Measurements from ENCODE around the gene FRMD1. TPM values are rescaled to one million over a fixed set of nuclear protein-coding genes. Genes with fewer than 3 reads are reported as not detected.

Gene FRMD1
- polyA plus RNA-seq, 1 donor = 5.9 TPM

DNA sequence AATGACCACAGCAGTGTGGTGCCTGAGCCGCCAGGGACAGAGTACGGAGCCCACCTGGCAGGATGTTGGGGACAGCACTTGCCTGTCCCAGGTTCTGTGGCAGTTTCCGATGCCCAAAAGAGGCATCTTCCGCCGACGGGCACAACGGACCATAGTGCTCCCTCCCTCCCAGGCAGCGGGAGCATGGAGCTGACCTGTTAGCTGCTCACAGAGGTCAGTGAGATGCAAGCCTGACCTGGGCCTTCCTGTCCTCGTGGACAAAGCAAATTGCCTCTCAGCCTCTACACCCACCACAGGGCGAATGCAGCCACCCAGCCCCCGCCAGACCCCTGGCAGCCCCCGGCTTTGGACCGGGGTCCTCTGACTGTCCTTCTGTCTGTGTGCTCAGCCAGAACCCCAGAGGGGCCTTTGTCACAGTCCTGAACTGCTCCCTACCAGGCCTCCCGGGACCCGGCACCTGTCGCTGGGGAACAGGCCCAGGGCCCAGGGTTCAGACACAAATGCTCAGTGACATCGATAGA is 16.2 kb upstream of the FRMD1 start:
- Histone ChIP-seq H3K9me3 (ENCODE audit: control insufficient read depth, low read depth, low read length) (peaks cover 15% of the 10 kb centered on the region), H3K4me3 (ENCODE audit: low read length) (no peak overlapping the region), H3K27me3 (ENCODE audit: control insufficient read depth, insufficient read depth, low read length) (peaks cover 13% of the 10 kb centered on the region), H3K4me1 (ENCODE audit: control insufficient read depth, insufficient read depth, low read length) (peaks cover 12% of the 10 kb centered on the region), H3K36me3 (ENCODE audit: control insufficient read depth, insufficient read depth, low read length) (no peaks in the 10 kb centered on the region), H3K27ac (ENCODE audit: low read length) (no peak overlapping the region)
- WGBS (ENCODE audit: insufficient coverage, low lambda C conversion rate) = 100% methylated on average over 1 of the region's 17 CpGs
- DNase-seq = no peak

DNA sequence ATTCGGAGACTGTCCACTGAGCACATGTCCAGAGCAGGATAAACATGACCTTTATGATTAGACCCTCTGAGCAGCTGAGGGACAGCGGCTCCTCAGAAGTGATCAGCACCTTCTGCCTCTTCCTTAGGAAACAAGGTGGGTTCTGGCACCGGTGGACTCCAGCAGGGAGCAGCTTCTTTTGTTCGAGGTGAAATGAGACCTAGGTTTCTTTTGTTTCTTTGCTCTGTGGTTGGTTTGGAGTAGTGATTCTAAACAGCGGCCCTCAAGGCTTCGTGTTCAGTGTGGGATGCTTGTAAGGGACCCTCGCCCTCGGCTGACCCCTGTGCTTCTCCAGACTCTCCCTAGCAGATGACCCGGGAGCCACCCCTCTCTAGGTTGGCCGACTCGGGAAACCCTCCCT is 14.6 kb upstream of the FRMD1 start:
- no CpG with 5 or more reads among the region's 11 CpGs for WGBS (ENCODE audit: insufficient coverage, low lambda C conversion rate)
- no peak for DNase-seq
- H3K27ac ChIP-seq (ENCODE audit: low read length) = no peak overlapping the region

DNA sequence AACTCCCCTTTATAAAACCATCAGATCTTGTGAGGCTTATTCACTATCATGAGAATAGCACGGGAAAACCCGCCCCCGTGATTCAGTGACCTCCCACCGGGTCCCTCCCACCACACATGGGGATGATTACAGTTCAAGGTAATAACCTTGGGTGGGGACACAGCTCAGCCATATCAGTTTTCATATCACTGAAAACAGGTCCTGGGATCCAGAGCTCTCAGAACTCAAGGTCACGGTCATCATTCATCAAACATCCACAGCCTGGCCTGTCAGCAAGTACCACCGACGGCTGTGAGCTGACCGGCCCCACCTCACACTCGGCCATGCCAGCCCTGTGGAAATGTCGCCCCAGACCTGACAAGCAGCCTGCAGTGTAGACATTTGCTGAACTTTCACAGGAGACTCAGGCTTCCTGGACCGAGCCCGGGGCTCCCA is 14.1 kb upstream of the FRMD1 start:
- Histone ChIP-seq H3K4me1 (ENCODE audit: control insufficient read depth, insufficient read depth, low read length) (peaks cover 27% of the 10 kb centered on the region), H3K9me3 (ENCODE audit: control insufficient read depth, low read depth, low read length) (peaks cover 15% of the 10 kb centered on the region), H3K4me3 (ENCODE audit: low read length) (no peak overlapping the region), H3K36me3 (ENCODE audit: control insufficient read depth, insufficient read depth, low read length) (no peaks in the 10 kb centered on the region), H3K27me3 (ENCODE audit: control insufficient read depth, insufficient read depth, low read length) (no peaks in the 10 kb centered on the region), H3K27ac (ENCODE audit: low read length) (no peak overlapping the region)
- DNase-seq = peak; percentile 67 to 77
- WGBS (ENCODE audit: insufficient coverage, low lambda C conversion rate) = no CpG with 5 or more reads among the region's 12 CpGs

More for the DNA sequence above, 14.6 kb upstream of the FRMD1 start:
- no peaks in the 10 kb centered on the region for H3K36me3 ChIP-seq (ENCODE audit: control insufficient read depth, insufficient read depth, low read length)
- H3K4me1 ChIP-seq (ENCODE audit: control insufficient read depth, insufficient read depth, low read length) = peaks cover 23% of the 10 kb centered on the region
- H3K4me3 ChIP-seq (ENCODE audit: low read length) = no peak overlapping the region
- H3K9me3 ChIP-seq (ENCODE audit: control insufficient read depth, low read depth, low read length) = peaks cover 15% of the 10 kb centered on the region
- H3K27me3 ChIP-seq (ENCODE audit: control insufficient read depth, insufficient read depth, low read length) = no peaks in the 10 kb centered on the region

DNA sequence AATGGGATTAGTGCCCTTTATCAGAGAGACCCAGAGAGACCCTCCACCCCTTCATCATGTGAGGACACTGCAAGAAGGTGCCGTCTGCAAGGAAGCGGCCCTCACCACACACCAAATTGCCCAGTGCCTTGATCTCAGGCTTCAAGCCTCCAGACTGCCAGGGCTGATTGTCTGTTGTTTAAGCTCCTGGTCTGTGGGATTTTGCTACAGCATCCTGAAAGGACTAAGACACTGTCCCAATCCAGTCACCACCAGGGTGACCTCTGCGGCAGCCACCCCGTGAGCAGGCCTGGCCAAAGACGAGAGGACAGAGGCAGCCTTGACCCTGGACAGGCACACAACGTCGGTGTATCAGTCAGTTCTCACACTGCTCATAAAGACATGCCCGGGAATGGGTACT is 13.5 kb upstream of the FRMD1 start:
- peaks cover 15% of the 10 kb centered on the region for H3K9me3 ChIP-seq (ENCODE audit: control insufficient read depth, low read depth, low read length)
- no peak overlapping the region for H3K27ac ChIP-seq (ENCODE audit: low read length)
- DNase-seq = no peak
- no peak overlapping the region for H3K4me3 ChIP-seq (ENCODE audit: low read length)
- no CpG with 5 or more reads among the region's 8 CpGs for WGBS (ENCODE audit: insufficient coverage, low lambda C conversion rate)
- H3K4me1 ChIP-seq (ENCODE audit: control insufficient read depth, insufficient read depth, low read length) = peaks cover 32% of the 10 kb centered on the region
- H3K36me3 ChIP-seq (ENCODE audit: control insufficient read depth, insufficient read depth, low read length) = no peaks in the 10 kb centered on the region
- no peaks in the 10 kb centered on the region for H3K27me3 ChIP-seq (ENCODE audit: control insufficient read depth, insufficient read depth, low read length)

DNA sequence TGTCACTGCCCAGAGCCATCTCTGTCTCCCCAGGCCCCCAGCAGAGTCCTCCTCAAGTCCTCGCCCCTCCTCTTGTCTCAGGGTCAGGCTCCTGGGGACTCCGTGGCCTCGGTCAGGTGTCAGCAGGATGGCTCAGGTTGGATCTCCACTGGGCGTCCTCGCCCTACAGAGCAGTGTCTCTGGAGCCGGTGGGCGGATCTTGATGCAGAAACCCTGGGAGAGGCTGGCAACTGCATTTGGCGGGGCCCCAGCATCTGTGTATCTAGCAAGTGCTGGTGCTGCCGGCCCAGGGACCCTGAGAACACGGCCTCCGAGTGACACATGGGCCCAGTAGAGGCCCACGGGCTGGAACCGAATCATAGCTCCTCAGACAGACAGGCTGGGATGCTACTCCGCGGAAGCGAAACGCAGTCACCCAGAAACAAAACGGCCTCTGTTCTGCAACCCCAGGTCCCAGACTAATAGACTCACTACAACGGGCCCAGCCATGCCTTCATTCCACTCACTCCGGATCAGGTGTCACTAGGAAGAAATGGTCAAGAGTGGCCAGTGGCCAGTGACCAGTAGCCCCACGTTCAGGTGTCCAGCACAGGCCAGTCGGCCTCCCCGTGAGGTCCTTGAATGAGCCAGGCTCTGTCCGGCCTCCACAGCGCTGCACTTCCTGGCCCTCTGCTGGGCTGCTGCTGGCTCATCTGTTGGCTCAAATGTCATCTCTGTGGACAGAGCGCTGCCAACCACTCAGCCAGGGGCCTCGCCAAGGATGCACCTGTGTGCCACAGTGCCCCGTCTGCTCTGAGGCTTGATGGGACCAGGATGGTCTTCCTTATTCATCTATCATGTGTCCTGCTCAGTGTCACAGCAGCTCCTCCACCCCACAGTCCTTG is 12.6 kb upstream of the FRMD1 start:
- no peak for DNase-seq
- peaks cover 39% of the 10 kb centered on the region for H3K4me1 ChIP-seq (ENCODE audit: control insufficient read depth, insufficient read depth, low read length)
- no peak overlapping the region for H3K4me3 ChIP-seq (ENCODE audit: low read length)
- no peaks in the 10 kb centered on the region for H3K36me3 ChIP-seq (ENCODE audit: control insufficient read depth, insufficient read depth, low read length)
- H3K27me3 ChIP-seq (ENCODE audit: control insufficient read depth, insufficient read depth, low read length) = no peaks in the 10 kb centered on the region
- peaks cover 15% of the 10 kb centered on the region for H3K9me3 ChIP-seq (ENCODE audit: control insufficient read depth, low read depth, low read length)
- no peak overlapping the region for H3K27ac ChIP-seq (ENCODE audit: low read length)
- WGBS (ENCODE audit: insufficient coverage, low lambda C conversion rate) = no CpG with 5 or more reads among the region's 28 CpGs

DNA sequence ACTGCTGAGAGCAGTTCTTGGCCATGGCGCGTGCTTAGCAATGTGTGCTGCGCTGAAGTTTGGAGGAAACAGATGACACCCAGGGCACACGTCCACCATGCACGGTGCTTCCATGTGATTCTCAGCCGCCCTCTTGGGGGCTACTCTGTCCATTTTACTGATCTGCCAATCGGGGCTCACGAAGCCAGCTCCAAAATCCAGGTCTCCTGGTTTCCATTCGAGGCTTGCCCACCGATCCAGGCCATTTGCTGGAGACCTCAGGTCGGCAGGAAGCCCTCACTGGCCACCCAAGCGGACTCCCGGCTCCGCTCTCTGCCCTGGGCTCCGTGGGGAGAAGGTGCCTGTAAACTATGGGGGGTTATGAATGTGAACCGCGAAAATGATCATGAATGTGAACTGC is 11.7 kb upstream of the FRMD1 start:
- WGBS (ENCODE audit: insufficient coverage, low lambda C conversion rate) = no CpG with 5 or more reads among the region's 17 CpGs
- H3K36me3 ChIP-seq (ENCODE audit: control insufficient read depth, insufficient read depth, low read length) = no peaks in the 10 kb centered on the region
- no peak overlapping the region for H3K4me3 ChIP-seq (ENCODE audit: low read length)
- no peak overlapping the region for H3K27ac ChIP-seq (ENCODE audit: low read length)
- no peaks in the 10 kb centered on the region for H3K27me3 ChIP-seq (ENCODE audit: control insufficient read depth, insufficient read depth, low read length)
- peaks cover 15% of the 10 kb centered on the region for H3K9me3 ChIP-seq (ENCODE audit: control insufficient read depth, low read depth, low read length)
- H3K4me1 ChIP-seq (ENCODE audit: control insufficient read depth, insufficient read depth, low read length) = peaks cover 39% of the 10 kb centered on the region
- no peak for DNase-seq

DNA sequence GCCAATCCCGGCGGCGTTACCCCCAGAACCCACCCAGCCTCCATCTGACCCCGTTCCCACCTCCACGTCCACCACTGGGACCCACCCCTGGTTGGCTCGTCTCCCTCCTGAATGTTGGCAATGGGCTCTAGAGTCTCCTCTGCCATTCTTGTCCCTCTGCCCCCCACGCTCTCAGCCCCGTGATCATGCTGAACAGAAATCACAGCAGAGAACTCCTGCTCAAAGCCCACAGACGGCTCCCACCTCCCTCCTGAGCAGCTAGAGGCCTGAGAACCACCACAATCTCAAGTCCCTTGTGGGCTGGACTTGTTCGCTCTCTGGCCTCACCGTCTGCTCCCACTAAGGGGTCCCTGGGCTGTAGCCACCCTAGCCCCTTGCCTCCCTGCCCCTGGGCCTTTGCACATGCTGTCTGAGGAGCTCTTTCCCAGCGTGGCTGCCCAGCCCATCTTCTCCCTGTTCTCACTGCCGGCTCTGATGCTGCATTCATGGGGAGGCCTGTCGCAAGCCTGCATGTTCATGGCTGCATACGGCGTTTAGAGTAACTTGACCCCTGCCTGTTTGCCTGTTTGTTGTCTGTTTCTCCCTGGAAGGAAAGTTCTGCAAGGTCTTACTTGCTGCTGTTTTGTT is 11.2 kb upstream of the FRMD1 start:
- H3K27me3 ChIP-seq (ENCODE audit: control insufficient read depth, insufficient read depth, low read length) = no peaks in the 10 kb centered on the region
- no peaks in the 10 kb centered on the region for H3K36me3 ChIP-seq (ENCODE audit: control insufficient read depth, insufficient read depth, low read length)
- H3K4me3 ChIP-seq (ENCODE audit: low read length) = no peak overlapping the region
- no peak for DNase-seq
- peaks cover 39% of the 10 kb centered on the region for H3K4me1 ChIP-seq (ENCODE audit: control insufficient read depth, insufficient read depth, low read length)
- H3K9me3 ChIP-seq (ENCODE audit: control insufficient read depth, low read depth, low read length) = peaks cover 15% of the 10 kb centered on the region
- H3K27ac ChIP-seq (ENCODE audit: low read length) = no peak overlapping the region
- WGBS (ENCODE audit: insufficient coverage, low lambda C conversion rate) = no CpG with 5 or more reads among the region's 16 CpGs

DNA sequence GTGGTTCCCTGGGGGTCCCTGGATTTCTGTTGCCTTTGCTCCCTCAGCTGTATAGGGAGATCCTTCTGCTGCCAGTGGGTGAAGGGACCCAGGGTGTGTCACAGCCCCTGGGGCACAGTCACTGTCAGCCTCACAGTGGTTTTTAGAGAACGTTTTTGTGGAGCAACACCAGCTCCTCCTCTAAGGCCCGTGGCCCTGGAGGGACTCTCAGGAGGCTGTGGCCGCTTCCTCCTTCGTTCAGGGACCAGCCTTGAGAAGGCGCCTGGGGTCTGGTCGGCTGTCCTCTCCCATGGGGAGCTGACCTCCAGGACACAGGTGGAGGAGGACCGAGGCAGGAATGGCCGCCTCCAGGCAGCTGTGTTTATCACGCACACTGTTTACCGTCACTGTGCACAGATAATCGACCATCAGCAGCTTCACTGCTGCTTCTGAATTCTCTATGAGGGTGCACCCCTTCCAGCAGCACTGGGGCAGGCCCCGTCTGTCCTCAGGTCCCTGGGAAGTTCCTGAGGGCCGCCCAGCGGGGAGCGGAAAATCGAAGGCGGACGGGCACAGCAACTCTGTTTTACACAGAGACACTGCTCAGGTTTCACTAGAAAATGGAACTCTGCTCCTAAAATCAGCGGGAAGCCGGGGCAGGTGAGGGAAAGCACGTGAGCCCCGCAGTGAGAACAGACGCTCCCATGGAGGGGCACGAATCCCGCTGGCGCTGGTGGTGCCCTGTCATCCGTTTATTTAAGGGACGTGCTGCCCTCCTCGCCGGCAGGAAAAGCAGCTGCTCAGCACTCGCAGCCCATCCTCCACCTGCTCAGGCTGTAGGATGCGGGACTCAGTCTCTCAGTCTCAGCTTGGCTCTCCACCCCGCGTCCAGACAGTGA is 10.4 kb upstream of the FRMD1 start:
- peaks cover 39% of the 10 kb centered on the region for H3K4me1 ChIP-seq (ENCODE audit: control insufficient read depth, insufficient read depth, low read length)
- H3K27ac ChIP-seq (ENCODE audit: low read length) = peak overlapping the region; percentile 94
- no peak for DNase-seq
- peaks cover 15% of the 10 kb centered on the region for H3K9me3 ChIP-seq (ENCODE audit: control insufficient read depth, low read depth, low read length)
- no peaks in the 10 kb centered on the region for H3K36me3 ChIP-seq (ENCODE audit: control insufficient read depth, insufficient read depth, low read length)
- WGBS (ENCODE audit: insufficient coverage, low lambda C conversion rate) = 100% methylated on average over 1 of the region's 34 CpGs
- no peaks in the 10 kb centered on the region for H3K27me3 ChIP-seq (ENCODE audit: control insufficient read depth, insufficient read depth, low read length)
- H3K4me3 ChIP-seq (ENCODE audit: low read length) = no peak overlapping the region

DNA sequence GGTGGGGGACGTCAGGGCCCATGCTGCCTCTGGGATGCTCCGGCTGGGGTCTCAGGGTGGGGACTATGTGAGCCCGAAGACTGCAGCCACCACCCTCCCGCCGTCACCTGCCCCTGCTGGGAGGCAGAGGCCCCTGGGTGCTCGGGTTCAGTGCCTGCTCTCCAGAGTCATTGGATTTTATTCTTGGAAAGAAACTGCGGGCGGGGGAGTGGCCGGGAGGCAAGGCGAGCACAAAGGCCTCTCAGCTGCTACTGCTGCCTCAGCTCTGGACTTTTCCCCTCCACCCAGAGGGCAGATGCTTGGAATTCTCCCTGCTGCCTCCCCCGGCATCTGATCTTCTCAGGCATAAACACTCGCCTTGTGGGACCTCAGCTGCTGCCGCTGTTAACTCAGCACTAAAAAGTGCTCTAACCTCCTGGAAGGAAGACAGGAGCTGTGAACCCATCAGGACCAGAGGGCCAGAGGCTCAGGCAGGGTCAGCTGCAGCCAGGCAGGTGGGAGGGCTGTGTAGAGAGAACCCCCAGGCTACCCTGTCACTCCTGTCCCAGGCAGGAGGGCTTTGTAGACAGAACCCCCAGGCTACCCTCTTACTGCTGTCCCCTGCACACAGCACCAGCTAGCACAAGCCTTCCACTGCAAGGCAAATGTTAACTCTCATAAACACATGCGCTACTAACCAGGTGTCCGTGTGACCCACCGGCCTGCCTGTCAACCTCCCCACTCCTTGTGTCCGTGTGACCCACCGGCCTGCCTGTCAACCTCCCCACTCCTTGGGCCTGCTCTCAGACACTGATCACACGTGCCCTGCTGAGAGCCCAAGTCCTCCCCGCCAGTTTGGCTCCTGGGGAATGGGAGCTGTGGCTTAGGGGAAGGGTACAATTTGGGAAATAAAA is 9.4 kb upstream of the FRMD1 start:
- H3K4me1 ChIP-seq (ENCODE audit: control insufficient read depth, insufficient read depth, low read length) = peaks cover 46% of the 10 kb centered on the region
- H3K27me3 ChIP-seq (ENCODE audit: control insufficient read depth, insufficient read depth, low read length) = no peaks in the 10 kb centered on the region
- DNase-seq = peak; percentile 95 to 98
- H3K36me3 ChIP-seq (ENCODE audit: control insufficient read depth, insufficient read depth, low read length) = no peaks in the 10 kb centered on the region
- H3K27ac ChIP-seq (ENCODE audit: low read length) = peak overlapping the region; percentile 94
- no peak overlapping the region for H3K4me3 ChIP-seq (ENCODE audit: low read length)
- WGBS (ENCODE audit: insufficient coverage, low lambda C conversion rate) = no CpG with 5 or more reads among the region's 20 CpGs
- H3K9me3 ChIP-seq (ENCODE audit: control insufficient read depth, low read depth, low read length) = peaks cover 15% of the 10 kb centered on the region
